Activated T-cell treated with anti-CD3 and anti-CD28 coated beads for 4 hours (primary cell): Measurements from ENCODE around the gene BPIFA3.

Experiments used
- DNase-seq: peaks from one replicate; pipeline ENCODE4 v3.0.0-alpha.2; 2020

BPIFA3 gene

GRCh38 chr20:33229843-33230242 is 12.7 kb downstream of the BPIFA3 start:
- no peak for DNase-seq

GRCh38 chr20:33231237-33231636 is 14.1 kb downstream of the BPIFA3 start:
- no peak for DNase-seq

DNA sequence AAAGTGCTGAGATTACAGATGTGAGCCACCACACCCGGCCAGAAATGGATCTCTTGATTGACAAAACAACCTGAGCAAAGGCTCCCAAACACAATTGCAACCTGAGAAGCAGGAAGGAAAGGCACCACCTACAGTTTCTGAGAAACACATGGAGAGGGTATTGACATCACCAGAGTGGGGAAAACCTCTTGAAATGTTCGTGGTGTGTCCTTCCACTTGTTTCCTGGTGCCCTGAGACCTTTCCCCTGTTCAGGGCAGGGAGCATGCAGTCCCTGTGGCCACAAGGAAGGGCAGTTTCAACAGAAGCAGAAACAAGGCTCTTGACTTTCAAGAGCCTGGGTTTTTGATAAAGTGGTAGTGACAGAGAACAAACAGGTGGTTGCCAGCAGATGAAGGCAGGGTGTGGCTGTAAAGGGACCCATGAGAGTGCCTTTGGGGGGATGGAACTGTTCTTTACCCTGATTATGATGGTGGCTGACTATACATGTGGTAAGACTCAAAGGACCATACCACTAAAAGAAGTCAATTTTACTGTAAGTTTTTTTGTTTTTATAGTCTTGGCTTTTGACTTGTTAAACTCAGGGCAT is 15.4 kb downstream of the BPIFA3 start:
- DNase-seq, result no peak

- DNase-seq, result no peak
Observed at GRCh38 chr20:33233129-33233774, 16.1 kb downstream of the BPIFA3 start.

GRCh38 chr20:33234050-33234449 is 16.9 kb downstream of the BPIFA3 start:
- no peak for DNase-seq

GRCh38 chr20:33235696-33236095 is 18.5 kb downstream of the BPIFA3 start, which contains the start of gene BPIFA1:
BPIFA1 (plus strand) TSS chr20:33235996; CDS start chr20:33237712, 1,716 bp downstream.
- DNase-seq, result no peak

- no peak for DNase-seq
Observed at GRCh38 chr20:33236351-33236750, 19.2 kb downstream of the BPIFA3 start.

DNA sequence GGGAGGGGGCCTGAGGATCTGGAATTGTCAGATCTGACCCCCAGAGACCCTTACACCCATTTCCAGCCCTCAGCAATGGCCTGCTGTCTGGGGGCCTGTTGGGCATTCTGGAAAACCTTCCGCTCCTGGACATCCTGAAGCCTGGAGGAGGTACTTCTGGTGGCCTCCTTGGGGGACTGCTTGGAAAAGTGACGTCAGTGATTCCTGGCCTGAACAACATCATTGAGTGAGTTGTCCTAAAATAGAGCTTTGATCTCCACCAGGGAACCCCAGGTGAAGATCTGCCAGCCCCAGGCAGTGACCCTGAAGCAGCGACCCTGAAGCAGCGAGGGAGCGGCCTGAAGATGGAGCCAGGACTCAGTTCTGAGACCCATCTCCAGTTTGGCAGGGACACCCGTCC is 20.8 kb downstream of the BPIFA3 start:
- DNase-seq, result no peak

DNA sequence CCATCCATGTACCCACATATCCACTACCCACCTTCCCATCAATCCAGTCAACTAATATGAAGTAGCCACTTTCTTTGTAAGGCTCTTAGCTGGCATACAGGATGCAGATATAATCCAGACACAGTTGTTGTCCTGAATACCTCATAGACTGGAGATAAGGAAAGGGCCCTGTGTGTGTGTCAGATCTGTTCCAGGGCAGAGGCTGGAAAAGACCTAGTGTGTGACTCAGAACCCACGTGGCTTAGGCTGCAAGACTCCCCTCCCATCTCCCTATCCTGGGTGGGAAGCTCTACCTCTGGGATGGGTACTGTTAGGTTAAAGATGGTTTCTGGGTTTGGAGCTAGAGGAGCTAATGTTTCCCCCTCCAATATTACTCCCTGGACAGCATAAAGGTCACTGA is 22.3 kb downstream of the BPIFA3 start:
- DNase-seq, result no peak

DNA sequence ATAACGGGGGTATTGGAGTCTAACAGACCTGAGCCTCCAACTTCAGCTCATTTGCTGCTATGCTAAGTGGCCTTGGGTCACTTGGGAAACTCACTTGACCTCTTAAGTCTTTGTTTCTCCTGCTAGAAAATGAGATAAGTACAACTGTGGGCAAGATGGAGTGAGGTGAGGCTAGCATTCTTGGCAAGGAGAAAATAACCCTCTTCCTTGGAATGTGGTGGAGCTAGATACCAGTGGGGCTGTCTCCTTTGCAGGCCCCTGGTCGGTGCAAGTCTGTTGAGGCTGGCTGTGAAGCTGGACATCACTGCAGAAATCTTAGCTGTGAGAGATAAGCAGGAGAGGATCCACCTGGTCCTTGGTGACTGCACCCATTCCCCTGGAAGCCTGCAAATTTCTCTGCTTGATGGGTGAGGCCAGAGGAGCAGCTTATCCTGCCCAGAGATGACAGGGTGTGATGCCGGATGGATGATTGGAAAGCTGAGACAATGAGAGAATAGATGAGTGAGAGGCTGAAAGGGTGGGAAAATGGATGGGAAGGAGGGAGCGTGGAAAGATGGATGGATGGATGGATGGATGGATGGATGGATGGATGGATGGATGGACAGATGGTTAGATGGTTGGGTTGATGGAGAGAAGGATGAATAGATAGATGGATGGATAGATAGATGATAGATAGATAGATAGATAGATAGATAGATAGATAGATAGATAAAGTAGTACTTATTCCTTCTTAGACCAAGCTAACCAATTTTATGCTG is 23.0 kb downstream of the BPIFA3 start:
- DNase-seq, result no peak

GRCh38 chr20:33240923-33241322 is 23.8 kb downstream of the BPIFA3 start:
- no peak for DNase-seq

GRCh38 chr20:33242319-33243100 is 25.4 kb downstream of the BPIFA3 start:
- DNase-seq, result no peak

- DNase-seq, result no peak
Observed at GRCh38 chr20:33246077-33246476, 28.9 kb downstream of the BPIFA3 start.

DNA sequence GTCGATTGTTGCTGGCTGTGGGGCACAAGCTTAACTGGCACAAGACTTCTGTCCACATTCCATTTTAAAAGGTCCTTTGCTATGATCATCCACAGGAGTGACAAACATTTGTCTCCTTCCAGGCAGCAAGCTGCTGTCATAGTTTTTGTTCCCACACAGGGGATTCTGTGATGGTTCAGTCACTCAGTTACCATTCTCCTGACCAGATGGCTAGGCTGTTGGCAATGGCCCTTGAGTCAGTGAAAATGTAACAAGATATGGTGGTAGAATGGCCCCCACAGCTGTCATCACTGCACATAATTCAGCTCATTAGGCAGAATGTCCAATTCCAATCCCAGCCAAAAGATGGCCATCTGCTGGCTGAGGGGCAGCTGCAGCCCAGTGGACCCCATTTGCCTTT is 32.3 kb downstream of the BPIFA3 start:
- no peak for DNase-seq

GRCh38 chr20:33250666-33251065 is 33.5 kb downstream of the BPIFA3 start:
- no peak for DNase-seq

- no peak for DNase-seq
Observed at GRCh38 chr20:33251496-33251895, 34.3 kb downstream of the BPIFA3 start.

GRCh38 chr20:33252460-33252859 is 35.3 kb downstream of the BPIFA3 start:
- DNase-seq, result no peak

GRCh38 chr20:33255005-33255404 is 37.9 kb downstream of the BPIFA3 start:
- no peak for DNase-seq

DNA sequence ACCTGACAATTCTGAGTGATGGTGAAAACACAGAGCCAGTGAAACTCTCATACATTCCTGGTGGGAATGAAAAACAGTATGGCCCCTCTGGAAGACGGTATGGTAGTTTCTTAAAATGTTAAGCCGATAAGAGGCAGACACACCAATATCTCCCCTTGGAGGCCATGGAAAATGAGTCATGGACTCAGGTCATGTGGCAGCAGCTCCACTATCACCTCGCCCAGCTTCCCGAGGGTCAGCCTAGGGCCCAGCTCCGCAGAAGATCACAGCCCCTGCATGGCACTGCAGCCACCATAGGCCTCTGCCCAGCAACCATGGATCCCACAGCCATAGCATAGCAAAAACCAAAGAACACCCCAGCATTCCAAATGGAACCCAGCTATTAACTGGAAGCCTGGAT is 40.1 kb downstream of the BPIFA3 start:
- DNase-seq, result no peak

GRCh38 chr20:33259371-33259770 is 42.2 kb downstream of the BPIFA3 start:
- no peak for DNase-seq

DNA sequence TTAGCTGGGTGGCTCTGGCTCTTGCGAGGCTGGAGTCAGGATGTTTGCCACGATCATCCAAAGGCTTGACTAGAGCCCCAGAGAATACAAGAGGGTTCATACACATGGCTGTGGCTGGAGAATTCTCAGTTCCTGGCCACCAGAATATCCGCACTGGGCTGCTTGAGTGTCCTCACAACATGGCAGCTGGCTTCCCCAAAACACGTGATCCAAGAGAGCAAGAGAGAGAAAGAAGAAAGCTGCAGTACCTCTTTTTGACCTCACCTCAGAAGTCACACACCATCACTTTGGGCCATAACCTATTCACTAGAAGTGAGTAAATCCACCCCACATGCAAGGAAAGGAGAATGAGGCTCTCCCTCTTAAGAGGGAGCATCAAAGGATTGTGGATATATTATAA is 44.3 kb downstream of the BPIFA3 start:
- DNase-seq, result no peak

GRCh38 chr20:33262658-33263065 is 45.5 kb downstream of the BPIFA3 start:
- DNase-seq, result no peak

DNA sequence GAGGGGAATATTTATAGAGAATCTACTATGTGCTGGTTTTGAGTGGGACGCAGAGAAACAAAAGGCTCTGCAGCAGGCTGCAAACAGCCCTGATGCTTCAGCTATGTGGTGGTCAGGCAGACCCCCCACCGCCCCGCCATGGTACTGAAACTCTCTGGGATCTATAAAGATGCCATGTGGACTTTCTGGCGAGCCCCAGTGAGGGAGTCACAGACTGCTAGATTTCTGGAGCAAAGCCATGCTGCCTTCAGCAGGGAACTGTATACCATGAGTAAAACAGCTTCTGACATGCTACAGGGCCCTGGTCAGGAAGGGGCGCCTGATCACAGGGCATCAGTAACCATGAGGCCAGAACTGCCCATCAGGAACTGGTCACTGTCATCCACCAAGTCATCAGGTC is 46.6 kb downstream of the BPIFA3 start:
- DNase-seq, result no peak
